WTC11 (cell line): Measurements from ENCODE around the gene HAGHL. TPM values are rescaled to one million over a fixed set of nuclear protein-coding genes. Genes with fewer than 3 reads are reported as not detected.
"Not testable (repeated sequence)": the region's sequence is repeated elsewhere in the genome, so short reads cannot be mapped to it uniquely, and the experiment has no call there.

Experiments
- ATAC-seq: fragments of 200-7000 bp; cut with Tn5 transposase; 2 replicates; pipeline ENCODE4 v1.10.0; 2021; ENCODE audit warnings: mild to moderate bottlenecking, moderate library complexity
- CTCF ChIA-PET: fragments of 300-600 bp; sonication (Branson Sonifier 250); formaldehyde crosslinking; loops from one replicate; lab custom pipeline; 2021; ENCODE audit warnings: antibody characterized with exemption; lab: Charles Lee
- POLR2A ChIA-PET: fragments of 350-600 bp; sonication (Branson Sonifier 250); formaldehyde crosslinking; loops from one replicate; lab custom pipeline; 2021; ENCODE audit warnings: antibody characterized with exemption; lab: Charles Lee
- DNase-seq: peaks from one replicate; pipeline ENCODE4 v3.0.0; 2021; ENCODE audit warnings: low spot score
- H3K27ac Mint-ChIP-seq: 2 replicates; pipeline ENCODE4 v1.8.0; 2021; ENCODE audit warnings: mixed read lengths
- H3K27me3 Mint-ChIP-seq: 2 replicates; pipeline ENCODE4 v1.8.0; 2021; ENCODE audit warnings: low read depth, mild to moderate bottlenecking, moderate library complexity, mixed read lengths
- H3K36me3 Mint-ChIP-seq: 2 replicates; pipeline ENCODE4 v1.8.0; 2021; ENCODE audit warnings: mixed read lengths
- H3K4me1 Mint-ChIP-seq: 2 replicates; pipeline ENCODE4 v1.8.0; 2022; ENCODE audit warnings: mixed read lengths
- H3K4me3 Mint-ChIP-seq: 2 replicates; pipeline ENCODE4 v1.8.0; 2021; ENCODE audit warnings: mild to moderate bottlenecking, moderate library complexity, mixed read lengths
- H3K9me3 Mint-ChIP-seq: 2 replicates; pipeline ENCODE4 v1.8.0; 2021; ENCODE audit warnings: mixed read lengths
- ATF1 ChIP-seq: sonication (generic); formaldehyde crosslinking; IDR thresholded peaks from 2 replicates; pipeline ENCODE4 v1.8.1; 2023; ENCODE audit warnings: mild to moderate bottlenecking, moderate library complexity, missing genetic modification reagents
- CBFB ChIP-seq: sonication (generic); formaldehyde crosslinking; IDR thresholded peaks from 2 replicates; pipeline ENCODE4 v1.8.1; 2022; ENCODE audit warnings: mild to moderate bottlenecking, low read depth, missing genetic modification reagents
- EMX1 ChIP-seq: fragments of 250-450 bp; sonication (Bioruptor Pico); IDR thresholded peaks from 2 replicates; pipeline ENCODE4 v1.8.0; 2021; ENCODE audit warnings: mild to moderate bottlenecking
- IRF2 ChIP-seq: sonication (generic); formaldehyde crosslinking; IDR thresholded peaks from 2 replicates; pipeline ENCODE4 v1.8.0; 2022; ENCODE audit warnings: low read depth, missing genetic modification reagents, borderline replicate concordance
- JAZF1 ChIP-seq: fragments of 250-450 bp; sonication (Bioruptor Pico); IDR thresholded peaks from 2 replicates; pipeline ENCODE4 v1.9.0; 2021; ENCODE audit warnings: moderate library complexity, mild to moderate bottlenecking, inconsistent platforms
- JUN ChIP-seq: sonication (generic); formaldehyde crosslinking; IDR thresholded peaks from 2 replicates; pipeline ENCODE4 v1.8.0; 2023; ENCODE audit warnings: mild to moderate bottlenecking, missing genetic modification reagents
- NFE2L1 ChIP-seq: sonication (generic); formaldehyde crosslinking; IDR thresholded peaks from 2 replicates; pipeline ENCODE4 v1.8.1; 2023; ENCODE audit warnings: missing genetic modification reagents
- NR2C2 ChIP-seq: sonication (generic); formaldehyde crosslinking; IDR thresholded peaks from 2 replicates; pipeline ENCODE4 v1.8.0; 2022; ENCODE audit warnings: mild to moderate bottlenecking, missing genetic modification reagents
- RELA ChIP-seq: sonication (generic); formaldehyde crosslinking; IDR thresholded peaks from 2 replicates; pipeline ENCODE4 v1.8.1; 2022; ENCODE audit warnings: missing genetic modification reagents, mild to moderate bottlenecking, borderline replicate concordance
- SOX15 ChIP-seq: fragments of 250-450 bp; sonication (Bioruptor Pico); IDR thresholded peaks from 2 replicates; pipeline ENCODE4 v1.9.0; 2021; ENCODE audit warnings: mild to moderate bottlenecking
- STAT6 ChIP-seq: sonication (generic); formaldehyde crosslinking; conservative IDR thresholded peaks from 2 replicates; pipeline ENCODE4 v1.8.1; 2023; ENCODE audit warnings: mild to moderate bottlenecking, low read depth, missing genetic modification reagents, moderate library complexity
- ZMAT4 ChIP-seq: fragments of 250-450 bp; sonication (Bioruptor Pico); IDR thresholded peaks from 2 replicates; pipeline ENCODE4 v1.9.0; 2021; ENCODE audit warnings: mild to moderate bottlenecking
- ZNF219 ChIP-seq: sonication (generic); formaldehyde crosslinking; IDR thresholded peaks from 2 replicates; pipeline ENCODE4 v1.8.0; 2023; ENCODE audit warnings: missing genetic modification reagents, mild to moderate bottlenecking, borderline replicate concordance
- ZNF416 ChIP-seq: fragments of 250-450 bp; sonication (Bioruptor Pico); IDR thresholded peaks from 2 replicates; pipeline ENCODE4 v1.9.0; 2021; ENCODE audit warnings: mild to moderate bottlenecking, inconsistent platforms
- total RNA-seq: library from RNA; stranded (reverse); gene quantifications from 3 replicates; pipeline ENCODE4 v1.2.3, GENCODE V29; 2021
- TF ChIP-seq, protein P1 (sequence below): fragments of 250-450 bp; sonication (Bioruptor Pico); IDR thresholded peaks from 2 replicates; pipeline ENCODE4 v1.9.0; 2021; ENCODE audit warnings: moderate library complexity, mild to moderate bottlenecking, inconsistent platforms, borderline replicate concordance
- TF ChIP-seq, protein P2 (sequence below): fragments of 250-450 bp; sonication (Bioruptor Pico); conservative IDR thresholded peaks from 2 replicates; pipeline ENCODE4 v1.9.0; 2021; ENCODE audit warnings: mild to moderate bottlenecking

HAGHL gene
- total RNA-seq, 1 experiment from 2014 or later: 41.7 TPM

- POLR2A ChIA-PET: no interaction called here
- CTCF ChIA-PET: interaction anchor here (0.9 to 3.5 kb wide), 9 partner anchors 8 to 39 kb away, joined by 3 to 21 read pairs (median 4); partner anchors contain the start of genes CHTF18, CIAO3, MSLN and RPUSD1
- Mint-ChIP-seq H3K4me3 (peak overlapping the region; percentile 19; the same call in 1 of the 2 replicates), H3K27me3 (peaks cover 2% of the 10 kb centered on the region; the same call in 1 of the 2 replicates), H3K27ac (peak overlapping the region; percentile 77), H3K4me1 (peaks cover 28% of the 10 kb centered on the region), H3K36me3 (no peaks in the 10 kb centered on the region; the same call in 1 of the 2 replicates), H3K9me3 (peaks cover 2% of the 10 kb centered on the region)
- TF ChIP-seq NFE2L1 (CRISPR knock-in tag): no peak
- no peak for TF ChIP-seq ZNF416
- no peak for TF ChIP-seq CBFB (CRISPR knock-in tag)
- no peak for TF ChIP-seq EMX1 (CRISPR knock-in tag)
- no peak for TF ChIP-seq JUN (CRISPR knock-in tag)
- TF ChIP-seq IRF2 (CRISPR knock-in tag): no peak
- TF ChIP-seq ATF1 (CRISPR knock-in tag): no peak
- TF ChIP-seq, protein P1, sequence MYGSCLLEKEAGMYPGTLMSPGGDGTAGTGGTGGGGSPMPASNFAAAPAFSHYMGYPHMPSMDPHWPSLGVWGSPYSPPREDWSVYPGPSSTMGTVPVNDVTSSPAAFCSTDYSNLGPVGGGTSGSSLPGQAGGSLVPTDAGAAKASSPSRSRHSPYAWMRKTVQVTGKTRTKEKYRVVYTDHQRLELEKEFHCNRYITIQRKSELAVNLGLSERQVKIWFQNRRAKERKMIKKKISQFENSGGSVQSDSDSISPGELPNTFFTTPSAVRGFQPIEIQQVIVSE (CRISPR knock-in tag): no peak
- no peak for DNase-seq
- peak; percentile 49 for ATAC-seq
These were observed 24.5 kb downstream of the HAGHL start for GRCh38 chr16:751152-752006.

DNA sequence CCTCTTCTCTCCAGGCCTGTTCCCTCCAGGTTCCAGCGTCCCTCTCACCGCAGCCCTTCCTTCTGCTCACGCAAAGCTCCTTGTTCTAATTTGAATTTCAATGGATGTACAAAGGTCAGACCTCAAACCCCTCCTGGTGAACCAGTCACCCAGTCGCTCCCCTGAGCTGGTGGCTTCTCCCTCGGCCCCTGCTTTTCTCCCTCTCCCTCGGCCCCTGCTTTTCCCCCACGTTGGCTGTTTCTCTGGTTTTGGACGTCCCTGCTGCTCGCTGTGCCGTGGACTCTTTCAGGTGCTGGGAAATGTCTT lies 25.1 kb downstream of the HAGHL start:
- Mint-ChIP-seq H3K9me3 (peaks cover 5% of the 10 kb centered on the region), H3K4me3 (0 out of 2 replicates have a peak overlapping the region, but pooled peaks have one; percentile 2), H3K27me3 (peaks cover 6% of the 10 kb centered on the region; the same call in 1 of the 2 replicates), H3K27ac (peak overlapping the region; percentile 75), H3K4me1 (peaks cover 28% of the 10 kb centered on the region), H3K36me3 (no peaks in the 10 kb centered on the region; the same call in 1 of the 2 replicates)
- DNase-seq: peak; percentile 38
- ChIA-PET POLR2A (no interaction called here), CTCF (interaction anchor here (1.1 to 3.5 kb wide), 4 partner anchors 8 to 39 kb away, joined by 3 to 21 read pairs (median 10); partner anchors contain the start of gene CIAO3)
- ATAC-seq: peak; percentile 76
- TF ChIP-seq JAZF1 (CRISPR knock-in tag) (no peak), RELA (CRISPR knock-in tag) (no peak), NR2C2 (no peak), ZMAT4 (CRISPR knock-in tag) (no peak)

DNA sequence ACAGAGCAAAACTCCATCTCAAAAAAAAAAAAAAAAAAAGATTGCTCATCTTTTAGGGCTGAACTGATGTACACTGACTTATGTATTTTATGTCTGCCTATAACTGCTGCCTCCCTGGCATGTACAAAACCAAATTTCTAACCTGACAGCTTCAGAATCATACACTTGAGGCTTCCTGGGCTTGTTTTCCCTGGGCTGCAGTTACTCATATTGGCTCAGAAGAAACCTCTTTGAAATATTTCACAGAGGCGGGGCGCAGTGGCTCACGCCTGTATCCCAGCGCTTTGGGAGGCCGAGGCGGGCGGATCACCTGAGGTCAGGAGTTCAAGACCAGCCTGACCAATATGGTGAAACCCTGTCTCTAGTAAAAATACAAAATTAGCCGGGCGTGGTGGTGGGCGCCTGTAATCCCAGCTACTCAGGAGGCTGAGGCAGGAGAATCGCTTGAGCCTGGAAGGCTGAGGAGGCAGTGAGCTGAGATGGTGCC lies 27.3 kb downstream of the HAGHL start:
- H3K27ac Mint-ChIP-seq, CTCF ChIA-PET, H3K4me3 Mint-ChIP-seq, H3K9me3 Mint-ChIP-seq, H3K36me3 Mint-ChIP-seq, DNase-seq, H3K27me3 Mint-ChIP-seq, ATAC-seq: not testable (repeated sequence)
- H3K4me1 Mint-ChIP-seq: peaks cover 28% of the 10 kb centered on the region
- POLR2A ChIA-PET: interaction anchor here (0.7 kb wide), 1 partner anchor 47 kb away, joined by 4 read pairs; no protein-coding TSS in a partner anchor

- no peaks in the 10 kb centered on the region; the same call in 1 of the 2 replicates for H3K36me3 Mint-ChIP-seq
- no peak for TF ChIP-seq SOX15 (CRISPR knock-in tag)
- CTCF ChIA-PET: no interaction called here
- peaks cover 6% of the 10 kb centered on the region; the same call in 1 of the 2 replicates for H3K27me3 Mint-ChIP-seq
- peaks cover 5% of the 10 kb centered on the region for H3K9me3 Mint-ChIP-seq
- no peak overlapping the region for H3K4me3 Mint-ChIP-seq
- ATAC-seq: no peak
- POLR2A ChIA-PET: interaction anchor here (0.6 kb wide), 1 partner anchor 369 kb away, joined by 3 read pairs; no protein-coding TSS in a partner anchor
- peaks cover 28% of the 10 kb centered on the region for H3K4me1 Mint-ChIP-seq
- no peak for DNase-seq
- H3K27ac Mint-ChIP-seq: no peak overlapping the region
These were observed 27.8 kb downstream of the HAGHL start for GRCh38 chr16:754656-755055.

DNA sequence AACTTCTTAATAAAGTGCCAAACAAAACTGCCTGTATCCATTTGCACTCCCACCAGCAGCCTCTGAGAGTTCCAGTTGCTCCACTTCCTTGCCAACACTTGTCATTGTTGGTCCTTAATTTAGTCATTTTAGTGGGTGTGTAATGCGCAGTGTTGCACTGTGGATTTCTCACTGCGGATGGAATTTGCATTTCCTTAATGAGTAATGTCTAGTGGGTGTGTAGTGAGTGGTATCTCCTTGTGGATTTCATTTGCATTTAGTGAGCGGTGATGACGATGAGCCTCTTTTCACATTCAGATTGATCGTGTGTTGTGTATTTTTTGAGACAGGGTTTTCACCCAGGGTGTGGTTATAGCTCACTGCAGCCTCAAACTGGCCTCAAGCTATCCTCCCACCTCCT lies 29.5 kb downstream of the HAGHL start:
- POLR2A ChIA-PET: no interaction called here
- Mint-ChIP-seq H3K36me3 (no peaks in the 10 kb centered on the region; the same call in 1 of the 2 replicates), H3K4me3 (no peak overlapping the region), H3K27ac (no peak overlapping the region), H3K27me3 (peaks cover 6% of the 10 kb centered on the region; the same call in 1 of the 2 replicates), H3K4me1 (peaks cover 16% of the 10 kb centered on the region), H3K9me3 (peaks cover 5% of the 10 kb centered on the region)
- CTCF ChIA-PET: no interaction called here
- DNase-seq (no peak), ATAC-seq (no peak)
- no peak for TF ChIP-seq ZNF219 (CRISPR knock-in tag)
- TF ChIP-seq, protein P2, sequence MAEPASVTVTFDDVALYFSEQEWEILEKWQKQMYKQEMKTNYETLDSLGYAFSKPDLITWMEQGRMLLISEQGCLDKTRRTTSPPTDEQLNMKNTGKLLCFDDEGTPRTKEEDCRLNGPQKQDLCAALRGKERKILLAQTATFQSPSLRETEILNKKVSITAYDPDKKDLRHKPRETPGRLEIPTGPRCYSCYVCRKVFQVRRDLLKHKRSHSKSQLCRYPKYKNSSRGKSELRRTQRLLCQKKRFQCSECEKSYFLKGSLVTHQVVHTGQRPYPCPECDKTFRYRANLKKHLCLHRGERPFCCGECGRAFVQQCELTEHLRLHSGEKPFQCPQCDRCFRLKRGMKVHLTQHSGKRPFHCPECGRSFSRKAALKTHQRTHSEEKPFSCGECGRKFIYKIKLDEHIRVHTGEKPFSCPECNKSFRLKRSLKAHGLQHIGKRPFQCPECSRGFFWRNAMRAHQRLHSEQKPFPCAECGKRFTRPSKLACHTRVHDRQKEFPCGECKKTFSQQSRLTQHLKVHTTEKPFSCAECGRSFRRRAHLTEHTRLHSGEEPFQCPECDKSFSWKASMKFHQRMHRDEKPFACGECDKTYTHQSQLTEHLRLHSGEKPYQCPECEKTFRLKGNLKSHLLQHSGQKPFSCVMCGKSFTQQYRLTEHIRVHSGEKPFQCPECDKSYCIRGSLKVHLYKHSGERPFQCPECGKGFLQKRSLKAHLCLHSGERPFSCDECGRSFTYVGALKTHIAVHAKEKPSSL (CRISPR knock-in tag): no peak
- TF ChIP-seq STAT6: no peak
